ENCODE results near the gene ARFGAP1. TPM values are rescaled to one million over a fixed set of nuclear protein-coding genes. Genes with fewer than 3 reads are reported as not detected.
"Not testable (repeated sequence)": the region's sequence is repeated elsewhere in the genome, so short reads cannot be mapped to it uniquely, and the experiment has no call there.

The ARFGAP1 gene
- total RNA-seq, 1 experiment from 2014 or later = 207 TPM

DNA sequence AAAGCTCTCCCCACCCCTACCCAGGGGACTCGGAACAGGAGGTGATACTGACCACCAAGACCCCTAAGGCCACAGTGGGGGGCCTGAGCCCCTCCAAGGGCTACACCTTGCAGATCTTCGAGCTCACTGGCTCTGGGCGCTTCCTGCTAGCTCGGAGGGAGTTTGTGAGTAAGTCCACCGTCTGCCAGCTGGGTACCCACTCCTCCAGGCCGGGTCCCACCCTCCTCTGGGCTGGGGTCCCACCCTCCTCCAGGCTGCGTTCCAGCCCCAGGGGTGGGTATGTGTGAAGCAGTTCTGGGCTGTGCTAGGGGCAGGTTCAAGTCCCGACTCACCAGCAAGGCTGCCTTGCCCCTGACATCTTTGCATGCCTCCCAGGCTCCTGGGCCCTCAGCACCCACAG is 32.8 kb downstream of the ARFGAP1 start (continued):
- no peak for TF ChIP-seq CREM (CRISPR knock-in tag; IDR thresholded peaks at IDR 0.05)
- TF ChIP-seq, protein P1, sequence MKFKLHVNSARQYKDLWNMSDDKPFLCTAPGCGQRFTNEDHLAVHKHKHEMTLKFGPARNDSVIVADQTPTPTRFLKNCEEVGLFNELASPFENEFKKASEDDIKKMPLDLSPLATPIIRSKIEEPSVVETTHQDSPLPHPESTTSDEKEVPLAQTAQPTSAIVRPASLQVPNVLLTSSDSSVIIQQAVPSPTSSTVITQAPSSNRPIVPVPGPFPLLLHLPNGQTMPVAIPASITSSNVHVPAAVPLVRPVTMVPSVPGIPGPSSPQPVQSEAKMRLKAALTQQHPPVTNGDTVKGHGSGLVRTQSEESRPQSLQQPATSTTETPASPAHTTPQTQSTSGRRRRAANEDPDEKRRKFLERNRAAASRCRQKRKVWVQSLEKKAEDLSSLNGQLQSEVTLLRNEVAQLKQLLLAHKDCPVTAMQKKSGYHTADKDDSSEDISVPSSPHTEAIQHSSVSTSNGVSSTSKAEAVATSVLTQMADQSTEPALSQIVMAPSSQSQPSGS (CRISPR knock-in tag; IDR thresholded peaks at IDR 0.05; ENCODE audit: borderline replicate concordance, low read depth) = no peak
- no peak for TF ChIP-seq ZNF671 (CRISPR knock-in tag; IDR thresholded peaks at IDR 0.05)
- no peak for TF ChIP-seq MYBL2 (CRISPR knock-in tag; IDR thresholded peaks at IDR 0.05)
- TF ChIP-seq, protein P2, sequence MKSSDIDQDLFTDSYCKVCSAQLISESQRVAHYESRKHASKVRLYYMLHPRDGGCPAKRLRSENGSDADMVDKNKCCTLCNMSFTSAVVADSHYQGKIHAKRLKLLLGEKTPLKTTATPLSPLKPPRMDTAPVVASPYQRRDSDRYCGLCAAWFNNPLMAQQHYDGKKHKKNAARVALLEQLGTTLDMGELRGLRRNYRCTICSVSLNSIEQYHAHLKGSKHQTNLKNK (CRISPR knock-in tag; IDR thresholded peaks at IDR 0.05) = no peak
- no peak for TF ChIP-seq CTCF (IDR thresholded peaks at IDR 0.05)
- TF ChIP-seq ZNF416 (CRISPR knock-in tag; IDR thresholded peaks at IDR 0.05) = no peak
- TF ChIP-seq ZNF138 (CRISPR knock-in tag; conservative IDR thresholded peaks at IDR 0.05) = no peak
- TF ChIP-seq ESRRA (CRISPR knock-in tag; IDR thresholded peaks at IDR 0.05; ENCODE audit: borderline replicate concordance) = no peak
- TF ChIP-seq TEAD4 (CRISPR knock-in tag; IDR thresholded peaks at IDR 0.05) = no peak

- ATAC-seq; H3K27ac Mint-ChIP-seq; H3K4me1 Mint-ChIP-seq; H3K9me3 Mint-ChIP-seq; H3K27me3 Mint-ChIP-seq (ENCODE audit: low read depth); POLR2A ChIA-PET; H3K36me3 Mint-ChIP-seq; DNase-seq (ENCODE audit: low spot score); H3K4me3 Mint-ChIP-seq: not testable (repeated sequence)
- CTCF ChIA-PET = interaction anchor here (0.6 to 0.7 kb wide), 3 partner anchors 12 to 564 kb away, joined by 3 read pairs; no protein-coding TSS in a partner anchor
These were observed 33.5 kb downstream of the ARFGAP1 start for GRCh38 chr20:63305933-63306672.

DNA sequence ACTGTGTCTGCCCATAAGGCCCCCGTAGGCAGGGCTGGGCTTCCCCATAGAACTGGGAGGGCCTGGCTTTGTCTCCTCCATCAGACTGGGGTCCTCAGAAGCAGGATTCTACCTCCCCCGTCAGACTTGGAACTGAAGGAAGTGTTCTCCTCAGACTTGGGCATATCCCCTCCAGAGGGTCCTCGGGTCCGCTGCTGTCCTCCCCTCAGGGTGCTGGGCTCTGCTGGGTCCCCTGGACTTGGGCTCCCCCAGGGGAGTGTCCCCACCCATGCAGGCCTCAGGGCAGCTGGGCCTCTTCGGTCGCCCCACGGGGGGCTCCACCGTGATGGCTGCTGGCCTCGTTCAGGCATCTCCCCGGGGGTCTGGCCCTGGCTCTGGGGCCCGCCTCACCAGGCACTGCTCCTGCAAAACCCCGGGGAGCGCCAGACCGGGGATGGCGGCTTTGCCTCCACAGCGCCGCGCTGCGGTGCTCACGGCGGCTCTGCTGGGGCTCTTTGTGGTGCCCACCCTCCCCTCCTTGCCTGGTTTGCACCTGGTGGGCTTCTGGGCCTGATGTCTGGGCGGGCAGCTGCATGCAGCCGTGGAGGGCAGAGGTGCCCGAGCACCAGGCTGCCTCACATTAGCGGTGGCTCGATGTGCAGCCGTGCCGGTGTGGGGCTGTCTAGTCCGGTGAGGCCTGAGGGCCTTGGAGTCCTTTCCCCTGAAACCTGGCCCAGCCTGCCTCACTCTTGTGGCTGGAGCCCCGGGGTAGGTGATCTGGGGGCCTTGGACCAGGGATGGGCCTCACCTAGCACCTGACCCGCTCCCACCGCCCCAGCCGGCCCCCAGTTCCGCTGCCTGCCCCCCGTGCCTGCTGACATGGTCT is 34.3 kb downstream of the ARFGAP1 start:
- Mint-ChIP-seq H3K4me3 (no peak overlapping the region), H3K27me3 (ENCODE audit: low read depth) (peaks cover 7% of the 10 kb centered on the region), H3K9me3 (no peaks in the 10 kb centered on the region; the same call in 1 of the 2 replicates), H3K36me3 (no peaks in the 10 kb centered on the region), H3K27ac (no peak overlapping the region), H3K4me1 (no peaks in the 10 kb centered on the region)
- POLR2A ChIA-PET = no interaction called here
- DNase-seq (ENCODE audit: low spot score) = no peak
- CTCF ChIA-PET = interaction anchor here (2.3 to 4.9 kb wide), 4 partner anchors 15 to 75 kb away, joined by 7 to 191 read pairs (median 64); partner anchors contain the start of gene COL20A1
- ATAC-seq = no peak
- TF ChIP-seq IRF1 (CRISPR knock-in tag; IDR thresholded peaks at IDR 0.05) (no peak), ZNF416 (CRISPR knock-in tag; IDR thresholded peaks at IDR 0.05) (no peak), HMGA2 (CRISPR knock-in tag; IDR thresholded peaks at IDR 0.05) (no peak), JAZF1 (CRISPR knock-in tag; IDR thresholded peaks at IDR 0.05) (no peak), GTF2I (CRISPR knock-in tag; conservative IDR thresholded peaks at IDR 0.05) (no peak), FOXJ3 (CRISPR knock-in tag; IDR thresholded peaks at IDR 0.05; ENCODE audit: borderline replicate concordance) (no peak), FOXK1 (CRISPR knock-in tag; IDR thresholded peaks at IDR 0.05) (no peak), MXD4 (CRISPR knock-in tag; IDR thresholded peaks at IDR 0.05; ENCODE audit: borderline replicate concordance) (no peak)
- TF ChIP-seq, protein P3, sequence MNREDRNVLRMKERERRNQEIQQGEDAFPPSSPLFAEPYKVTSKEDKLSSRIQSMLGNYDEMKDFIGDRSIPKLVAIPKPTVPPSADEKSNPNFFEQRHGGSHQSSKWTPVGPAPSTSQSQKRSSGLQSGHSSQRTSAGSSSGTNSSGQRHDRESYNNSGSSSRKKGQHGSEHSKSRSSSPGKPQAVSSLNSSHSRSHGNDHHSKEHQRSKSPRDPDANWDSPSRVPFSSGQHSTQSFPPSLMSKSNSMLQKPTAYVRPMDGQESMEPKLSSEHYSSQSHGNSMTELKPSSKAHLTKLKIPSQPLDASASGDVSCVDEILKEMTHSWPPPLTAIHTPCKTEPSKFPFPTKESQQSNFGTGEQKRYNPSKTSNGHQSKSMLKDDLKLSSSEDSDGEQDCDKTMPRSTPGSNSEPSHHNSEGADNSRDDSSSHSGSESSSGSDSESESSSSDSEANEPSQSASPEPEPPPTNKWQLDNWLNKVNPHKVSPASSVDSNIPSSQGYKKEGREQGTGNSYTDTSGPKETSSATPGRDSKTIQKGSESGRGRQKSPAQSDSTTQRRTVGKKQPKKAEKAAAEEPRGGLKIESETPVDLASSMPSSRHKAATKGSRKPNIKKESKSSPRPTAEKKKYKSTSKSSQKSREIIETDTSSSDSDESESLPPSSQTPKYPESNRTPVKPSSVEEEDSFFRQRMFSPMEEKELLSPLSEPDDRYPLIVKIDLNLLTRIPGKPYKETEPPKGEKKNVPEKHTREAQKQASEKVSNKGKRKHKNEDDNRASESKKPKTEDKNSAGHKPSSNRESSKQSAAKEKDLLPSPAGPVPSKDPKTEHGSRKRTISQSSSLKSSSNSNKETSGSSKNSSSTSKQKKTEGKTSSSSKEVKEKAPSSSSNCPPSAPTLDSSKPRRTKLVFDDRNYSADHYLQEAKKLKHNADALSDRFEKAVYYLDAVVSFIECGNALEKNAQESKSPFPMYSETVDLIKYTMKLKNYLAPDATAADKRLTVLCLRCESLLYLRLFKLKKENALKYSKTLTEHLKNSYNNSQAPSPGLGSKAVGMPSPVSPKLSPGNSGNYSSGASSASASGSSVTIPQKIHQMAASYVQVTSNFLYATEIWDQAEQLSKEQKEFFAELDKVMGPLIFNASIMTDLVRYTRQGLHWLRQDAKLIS (CRISPR knock-in tag; IDR thresholded peaks at IDR 0.05; ENCODE audit: borderline replicate concordance) = no peak
- TF ChIP-seq, protein P1 (CRISPR knock-in tag; IDR thresholded peaks at IDR 0.05; ENCODE audit: borderline replicate concordance, low read depth) = no peak
